ENCODE measurements around the gene CTIF.
A peak's percentile ranks its signal among the peaks of the same experiment; 100 is the strongest.

CTIF gene

GRCh38 chr18:48803518-48803917 lies 264.7 kb downstream of the CTIF start:
- no peaks in the 10 kb centered on the region; the same call in 1 of the 2 replicates for H3K36me3 ChIP-seq (ENCODE audit: insufficient read depth, low read length)
- no peak overlapping the region for H3K4me3 ChIP-seq
- no peaks in the 10 kb centered on the region for H3K9me3 ChIP-seq (ENCODE audit: low read depth, low read length)
- no peak for TF ChIP-seq POLR2AphosphoS5 (IDR thresholded peaks at IDR 0.05; ENCODE audit: borderline replicate concordance, low read depth, low read length)
- TF ChIP-seq FOXP2 (optimal IDR thresholded peaks at IDR 0.05; ENCODE audit: control extremely low read depth, extremely low read length, insufficient read depth): no peak
- H3K27ac ChIP-seq: no peak overlapping the region
- DNase-seq (ENCODE audit: low read depth, low spot score): no peak
- no peak overlapping the region for H3K9ac ChIP-seq (ENCODE audit: insufficient read length)

DNA sequence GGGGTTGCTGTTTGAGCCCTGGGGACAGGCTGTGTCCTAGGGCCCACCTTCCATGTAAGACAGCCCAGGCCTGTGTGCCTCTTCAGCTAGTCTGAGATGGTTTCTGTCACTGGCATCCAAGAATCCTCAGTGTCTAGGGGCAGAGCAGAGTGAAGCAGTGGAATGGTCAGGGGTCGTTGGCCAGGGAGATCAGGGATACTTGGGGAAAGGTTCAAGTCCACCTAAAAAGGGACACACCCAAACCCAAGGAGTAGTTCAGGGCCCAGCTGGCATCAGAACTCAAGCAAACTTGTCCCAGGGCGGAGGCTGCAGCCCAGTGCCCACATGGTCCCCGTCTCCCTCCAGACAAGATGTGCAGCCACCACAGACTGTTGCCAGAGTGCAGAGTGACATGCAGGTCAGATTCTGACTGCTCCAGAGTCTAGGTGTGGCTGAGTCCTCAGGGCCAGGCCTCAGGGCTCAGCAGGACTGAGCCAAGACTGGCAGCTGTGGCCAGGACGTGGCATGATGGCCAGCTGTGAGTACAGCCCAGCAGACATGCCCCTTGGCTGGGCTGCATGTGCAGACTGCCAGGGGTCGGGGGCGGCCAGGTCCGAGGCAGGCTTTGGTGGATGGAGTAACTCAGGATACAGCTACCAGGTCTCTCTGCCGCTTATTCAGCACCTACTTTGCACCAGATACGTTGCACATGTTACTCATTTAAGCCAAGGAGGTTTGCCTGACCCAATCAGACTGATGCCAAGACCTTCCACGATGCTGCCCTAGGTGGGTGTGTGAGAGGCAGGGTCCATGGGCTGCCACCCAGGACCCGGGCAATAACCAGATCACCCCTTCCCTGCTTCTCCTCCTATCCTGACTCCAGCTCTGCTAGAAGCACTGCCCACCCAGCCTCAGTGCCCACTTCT lies 265.4 kb downstream of the CTIF start:
- no peak overlapping the region for H3K4me3 ChIP-seq
- no peak overlapping the region for H3K27ac ChIP-seq
- no peaks in the 10 kb centered on the region; the same call in 1 of the 2 replicates for H3K36me3 ChIP-seq (ENCODE audit: insufficient read depth, low read length)
- no peak for DNase-seq (ENCODE audit: low read depth, low spot score)
- no peaks in the 10 kb centered on the region for H3K9me3 ChIP-seq (ENCODE audit: low read depth, low read length)
- H3K9ac ChIP-seq (ENCODE audit: insufficient read length): no peak overlapping the region
- TF ChIP-seq POLR2AphosphoS5 (IDR thresholded peaks at IDR 0.05; ENCODE audit: borderline replicate concordance, low read depth, low read length) (no peak), FOXP2 (optimal IDR thresholded peaks at IDR 0.05; ENCODE audit: control extremely low read depth, extremely low read length, insufficient read depth) (no peak), EZH2 (IDR thresholded peaks at IDR 0.05) (no peak)

DNA sequence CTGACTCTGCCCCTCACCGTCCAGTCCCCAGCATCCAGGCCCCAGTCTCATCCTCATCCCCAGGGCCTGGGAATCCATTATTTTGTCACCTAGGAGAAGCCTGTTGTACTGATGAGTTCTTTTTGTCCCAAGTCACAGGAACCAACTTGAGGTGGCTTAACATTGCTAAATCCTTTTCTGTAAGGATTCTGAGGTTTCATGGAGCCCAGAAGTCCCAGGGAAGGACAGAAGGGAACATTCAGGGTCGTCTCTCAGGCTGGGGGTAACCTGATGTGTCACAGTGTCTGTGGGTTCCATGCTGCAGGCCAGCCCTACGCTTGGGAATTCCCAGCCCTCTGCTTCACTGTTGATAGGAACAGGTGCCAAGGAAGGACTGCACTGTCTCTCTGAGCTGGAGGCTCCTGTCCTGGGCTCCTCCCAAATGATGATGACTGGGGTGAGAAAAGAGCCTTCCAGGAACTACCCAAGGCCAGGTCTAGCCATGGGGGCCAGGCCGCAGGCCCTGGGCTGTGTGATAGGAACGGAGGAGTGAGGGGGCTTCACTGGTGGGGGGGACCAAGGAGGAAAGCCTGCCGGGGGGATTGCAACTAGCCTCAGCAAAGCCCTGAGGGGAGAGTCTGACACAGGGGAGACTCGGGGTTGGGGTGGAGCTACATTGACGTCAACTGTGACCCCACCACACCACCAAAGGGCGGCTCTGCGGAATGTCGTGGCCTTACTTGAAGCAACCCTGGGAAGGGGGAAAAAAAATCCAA lies 266.2 kb downstream of the CTIF start:
- no peak overlapping the region for H3K9ac ChIP-seq (ENCODE audit: insufficient read length)
- H3K27ac ChIP-seq: no peak overlapping the region
- H3K36me3 ChIP-seq (ENCODE audit: insufficient read depth, low read length): no peaks in the 10 kb centered on the region; the same call in 1 of the 2 replicates
- H3K9me3 ChIP-seq (ENCODE audit: low read depth, low read length): no peaks in the 10 kb centered on the region
- DNase-seq (ENCODE audit: low read depth, low spot score): no peak
- TF ChIP-seq EZH2 (IDR thresholded peaks at IDR 0.05): no peak
- no peak for TF ChIP-seq FOXP2 (optimal IDR thresholded peaks at IDR 0.05; ENCODE audit: control extremely low read depth, extremely low read length, insufficient read depth)
- no peak for TF ChIP-seq POLR2AphosphoS5 (IDR thresholded peaks at IDR 0.05; ENCODE audit: borderline replicate concordance, low read depth, low read length)
- H3K4me3 ChIP-seq: no peak overlapping the region

GRCh38 chr18:48805826-48806535 lies 267.1 kb downstream of the CTIF start:
- no peak for DNase-seq (ENCODE audit: low read depth, low spot score)
- Histone ChIP-seq H3K4me3 (no peak overlapping the region), H3K36me3 (ENCODE audit: insufficient read depth, low read length) (no peaks in the 10 kb centered on the region; the same call in 1 of the 2 replicates), H3K27ac (no peak overlapping the region), H3K9ac (ENCODE audit: insufficient read length) (no peak overlapping the region), H3K9me3 (ENCODE audit: low read depth, low read length) (no peaks in the 10 kb centered on the region)
- no peak for TF ChIP-seq EZH2 (IDR thresholded peaks at IDR 0.05)
- no peak for TF ChIP-seq POLR2AphosphoS5 (IDR thresholded peaks at IDR 0.05; ENCODE audit: borderline replicate concordance, low read depth, low read length)
- no peak for TF ChIP-seq FOXP2 (optimal IDR thresholded peaks at IDR 0.05; ENCODE audit: control extremely low read depth, extremely low read length, insufficient read depth)

- Histone ChIP-seq H3K36me3 (ENCODE audit: insufficient read depth, low read length) (no peaks in the 10 kb centered on the region), H3K9ac (ENCODE audit: insufficient read length) (no peak overlapping the region), H3K27ac (peak overlapping the region; percentile 2; the same call in 1 of the 2 replicates), H3K4me3 (no peak overlapping the region), H3K9me3 (ENCODE audit: low read depth, low read length) (no peaks in the 10 kb centered on the region)
- no peak for DNase-seq (ENCODE audit: low read depth, low spot score)
- TF ChIP-seq FOXP2 (optimal IDR thresholded peaks at IDR 0.05; ENCODE audit: control extremely low read depth, extremely low read length, insufficient read depth): no peak
- TF ChIP-seq EZH2 (IDR thresholded peaks at IDR 0.05): no peak
These were observed 267.9 kb downstream of the CTIF start for GRCh38 chr18:48806551-48807261.

GRCh38 chr18:48808476-48808875 lies 269.6 kb downstream of the CTIF start:
- DNase-seq (ENCODE audit: low read depth, low spot score): no peak

GRCh38 chr18:48809365-48809764 lies 270.5 kb downstream of the CTIF start:
- Histone ChIP-seq H3K36me3 (ENCODE audit: insufficient read depth, low read length) (no peaks in the 10 kb centered on the region), H3K9ac (ENCODE audit: insufficient read length) (no peak overlapping the region), H3K9me3 (ENCODE audit: low read depth, low read length) (no peaks in the 10 kb centered on the region), H3K4me3 (no peak overlapping the region), H3K27ac (no peak overlapping the region)
- TF ChIP-seq POLR2AphosphoS5 (IDR thresholded peaks at IDR 0.05; ENCODE audit: borderline replicate concordance, low read depth, low read length): no peak
- no peak for TF ChIP-seq EZH2 (IDR thresholded peaks at IDR 0.05)
- TF ChIP-seq FOXP2 (optimal IDR thresholded peaks at IDR 0.05; ENCODE audit: control extremely low read depth, extremely low read length, insufficient read depth): no peak
- DNase-seq (ENCODE audit: low read depth, low spot score): no peak

More at GRCh38 chr18:48808476-48808875, 269.6 kb downstream of the CTIF start:
- TF ChIP-seq FOXP2 (optimal IDR thresholded peaks at IDR 0.05; ENCODE audit: control extremely low read depth, extremely low read length, insufficient read depth) (no peak), EZH2 (IDR thresholded peaks at IDR 0.05) (no peak), POLR2AphosphoS5 (IDR thresholded peaks at IDR 0.05; ENCODE audit: borderline replicate concordance, low read depth, low read length) (no peak)
- H3K9me3 ChIP-seq (ENCODE audit: low read depth, low read length): no peaks in the 10 kb centered on the region
- H3K9ac ChIP-seq (ENCODE audit: insufficient read length): no peak overlapping the region
- no peaks in the 10 kb centered on the region for H3K36me3 ChIP-seq (ENCODE audit: insufficient read depth, low read length)
- no peak overlapping the region for H3K4me3 ChIP-seq
- H3K27ac ChIP-seq: peak overlapping the region; percentile 36; the same call in 1 of the 2 replicates
